ENCODE data around the gene COBL. TPM values are rescaled to one million over a fixed set of nuclear protein-coding genes. Genes with fewer than 3 reads are reported as not detected.

Gene COBL
- total and polyA plus RNA-seq, 2 donors (not counting 3 experiments of a cell fraction or from before 2014, with no cell fraction given): 0.11 TPM; not detected in 1

GRCh38 chr7:51251290-51251689 is 65.3 kb downstream of the COBL start:
- H3K9me3 ChIP-seq (replicated peaks; ENCODE audit: control insufficient read depth, insufficient read depth, low read length): no peaks in the 10 kb centered on the region
- H3K9ac ChIP-seq (replicated peaks; ENCODE audit: extremely low read depth, insufficient read depth, low read length): no peak overlapping the region
- no peak overlapping the region for H3K4me3 ChIP-seq (replicated peaks in 1 of 3; ENCODE audit: insufficient read depth in 1 of 3, low read depth in 1 of 3, low read length in 3 of 3)
- intact Hi-C loops (cut with micrococcal nuclease) (no loop called here), dilution Hi-C loops (cut with MboI; ENCODE audit: extremely low pct_ligation_motif_present, low sequenced_read_pairs) (no loop called here)
- ChIA-PET POLR2A (no interaction called here), CTCF (no interaction called here)
- DNase-seq (ENCODE audit: low read depth, low spot score) (no peak), FAIRE-seq (no peak)
- H3K79me2 ChIP-seq (ENCODE audit: control insufficient read depth, insufficient read depth, low read length): no peaks in the 10 kb centered on the region
- no peaks in the 10 kb centered on the region for H3K4me1 ChIP-seq (ENCODE audit: control insufficient read depth, extremely low read depth, insufficient read depth, low read length)
- no TSS peak for BruUV-seq (replicated peaks)
- H3K27me3 ChIP-seq (ENCODE audit: control insufficient read depth in 2 of 2, insufficient read depth in 2 of 2, low read length in 2 of 2): no peaks in the 10 kb centered on the region
- no peaks in the 10 kb centered on the region for H3K9me1 ChIP-seq (replicated peaks; ENCODE audit: control insufficient read depth, extremely low read depth, insufficient read depth, low read length)
- TF ChIP-seq EZH2 (IDR thresholded peaks at IDR 0.05; ENCODE audit: borderline replicate concordance, low read depth, low read length, severe bottlenecking): no peak
- no peak for TF ChIP-seq GATA2 (IDR thresholded peaks at IDR 0.05; ENCODE audit: insufficient read depth, insufficient read length, low read depth, low read length)
- no peak for TF ChIP-seq POLR2A (IDR thresholded peaks at IDR 0.05; ENCODE audit: low read depth, low read length)
- TF ChIP-seq FOS (IDR thresholded peaks at IDR 0.05; ENCODE audit: borderline replicate concordance, insufficient read depth, low read length): no peak
- no peak for TF ChIP-seq POLR2AphosphoS5 (IDR thresholded peaks at IDR 0.05; ENCODE audit: insufficient read depth, low read depth, low read length)
- TF ChIP-seq JUN (IDR thresholded peaks at IDR 0.05; ENCODE audit: borderline replicate concordance, insufficient read depth, insufficient read length, low read depth): no peak
- no peak for TF ChIP-seq CTCF (IDR thresholded peaks at IDR 0.05; ENCODE audit: extremely low read depth in 1 of 2, insufficient read depth in 1 of 2, low read depth in 1 of 2, low read length in 2 of 2)
- TF ChIP-seq MAX (IDR thresholded peaks at IDR 0.05; ENCODE audit: insufficient read depth, insufficient read length): no peak
- no peaks in the 10 kb centered on the region for H4K20me1 ChIP-seq (replicated peaks; ENCODE audit: control insufficient read depth, extremely low read depth, insufficient read depth, low read length)
- H2AFZ ChIP-seq (ENCODE audit: low read depth, low read length): no peak overlapping the region
- no peak overlapping the region for H3K27ac ChIP-seq (ENCODE audit: insufficient read depth, low read depth, low read length)
- H3K4me2 ChIP-seq (ENCODE audit: insufficient read depth, low read length): no peak overlapping the region
- H3K36me3 ChIP-seq (ENCODE audit: control insufficient read depth in 2 of 2, extremely low read depth in 1 of 2, insufficient read depth in 2 of 2, low read length in 2 of 2): no peaks in the 10 kb centered on the region
